Measurements from ENCODE around the gene DCAF5.

DCAF5 gene

DNA sequence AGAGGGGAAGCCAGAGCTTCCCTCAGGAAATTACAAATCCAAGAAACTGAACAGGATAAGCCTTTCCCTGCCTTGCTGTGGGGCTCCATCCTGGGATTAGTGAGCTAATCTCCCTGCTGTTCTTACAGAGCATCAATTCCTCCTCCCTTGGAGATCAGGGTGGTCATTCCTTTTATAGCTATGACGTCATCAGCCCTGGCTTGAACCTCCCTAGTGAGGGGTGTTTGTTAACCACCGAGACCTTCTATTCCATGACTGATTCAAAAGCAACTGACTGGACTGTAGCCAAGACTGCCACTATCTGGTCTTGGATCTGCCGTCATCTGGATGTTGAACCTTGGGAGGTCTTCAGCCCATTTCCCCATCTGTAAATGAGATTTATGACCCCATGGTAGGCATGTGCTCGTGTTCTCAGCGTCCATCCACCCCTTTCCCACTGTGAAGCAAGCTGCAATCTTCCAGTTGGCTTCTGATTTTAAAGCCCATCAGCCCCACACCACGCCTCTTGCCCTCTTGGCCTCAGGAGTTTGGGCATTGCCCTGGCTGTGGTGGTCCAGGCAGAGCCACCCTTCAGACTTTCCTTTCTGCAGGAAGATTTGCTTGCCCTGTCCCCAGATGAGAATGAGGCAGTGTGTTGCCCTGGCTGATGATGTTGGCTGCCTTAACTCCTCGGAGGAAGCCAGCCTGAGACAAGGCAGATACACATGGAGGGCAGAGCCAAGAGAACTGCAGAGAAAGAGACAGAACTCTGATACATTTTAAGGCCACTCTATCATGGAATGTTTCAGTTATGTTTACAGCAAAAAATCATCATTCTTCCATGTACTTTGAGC, 114.2 kb downstream of the DCAF5 start:
- CTCF ChIA-PET, result interaction anchor here (1.0 kb wide), 1 partner anchor 11 kb away, joined by 3 read pairs; no protein-coding TSS in a partner anchor
- no peak for DNase-seq (ENCODE audit: extremely low spot score)
- POLR2A ChIA-PET, result no interaction called here
- TF ChIP-seq, protein P1, sequence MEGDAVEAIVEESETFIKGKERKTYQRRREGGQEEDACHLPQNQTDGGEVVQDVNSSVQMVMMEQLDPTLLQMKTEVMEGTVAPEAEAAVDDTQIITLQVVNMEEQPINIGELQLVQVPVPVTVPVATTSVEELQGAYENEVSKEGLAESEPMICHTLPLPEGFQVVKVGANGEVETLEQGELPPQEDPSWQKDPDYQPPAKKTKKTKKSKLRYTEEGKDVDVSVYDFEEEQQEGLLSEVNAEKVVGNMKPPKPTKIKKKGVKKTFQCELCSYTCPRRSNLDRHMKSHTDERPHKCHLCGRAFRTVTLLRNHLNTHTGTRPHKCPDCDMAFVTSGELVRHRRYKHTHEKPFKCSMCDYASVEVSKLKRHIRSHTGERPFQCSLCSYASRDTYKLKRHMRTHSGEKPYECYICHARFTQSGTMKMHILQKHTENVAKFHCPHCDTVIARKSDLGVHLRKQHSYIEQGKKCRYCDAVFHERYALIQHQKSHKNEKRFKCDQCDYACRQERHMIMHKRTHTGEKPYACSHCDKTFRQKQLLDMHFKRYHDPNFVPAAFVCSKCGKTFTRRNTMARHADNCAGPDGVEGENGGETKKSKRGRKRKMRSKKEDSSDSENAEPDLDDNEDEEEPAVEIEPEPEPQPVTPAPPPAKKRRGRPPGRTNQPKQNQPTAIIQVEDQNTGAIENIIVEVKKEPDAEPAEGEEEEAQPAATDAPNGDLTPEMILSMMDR (IDR thresholded peaks at IDR 0.05; ENCODE audit: control extremely low read depth, extremely low read depth, low read depth, missing control alignments), result no peak

DNA sequence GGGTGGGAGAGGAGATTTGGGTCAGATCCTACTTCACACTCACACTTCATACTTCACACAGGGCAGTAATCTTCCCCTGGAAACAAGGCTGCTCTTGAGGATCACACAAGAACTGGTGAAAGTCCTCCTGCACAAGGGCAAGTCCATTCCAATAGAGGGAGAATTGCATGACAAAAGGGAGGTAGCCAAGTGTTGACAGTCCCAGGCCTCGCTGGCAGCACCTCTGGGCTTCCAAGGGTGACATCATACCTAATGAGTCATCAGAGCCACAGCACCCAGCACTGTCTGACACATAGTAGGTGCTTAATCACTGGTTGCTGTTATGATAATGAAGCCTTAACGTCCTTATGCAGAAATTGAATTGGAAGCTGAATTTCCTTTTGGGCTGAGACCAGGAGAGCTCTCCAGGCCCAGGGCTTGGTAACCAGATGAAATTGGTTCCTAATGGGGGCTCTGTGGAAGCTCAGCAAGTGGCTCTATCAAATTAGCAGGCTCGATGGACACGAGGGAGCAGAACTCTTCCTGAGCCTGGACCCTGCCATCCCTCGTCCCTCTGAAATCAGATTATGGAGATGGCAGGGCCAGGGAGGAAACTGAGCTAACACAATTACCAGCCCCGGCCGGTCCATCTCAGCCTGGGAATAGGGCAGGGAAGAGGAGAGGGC, 115.0 kb downstream of the DCAF5 start:
- TF ChIP-seq, protein P1 (IDR thresholded peaks at IDR 0.05; ENCODE audit: control extremely low read depth, extremely low read depth, low read depth, missing control alignments), result no peak
- POLR2A ChIA-PET, result no interaction called here
- no peak for DNase-seq (ENCODE audit: extremely low spot score)
- CTCF ChIA-PET, result interaction anchor here (1.0 to 1.5 kb wide), 2 partner anchors 10 to 30 kb away, joined by 3 read pairs; no protein-coding TSS in a partner anchor

GRCh38 chr14:69036757-69037506, 116.0 kb downstream of the DCAF5 start:
- TF ChIP-seq, protein P1 (IDR thresholded peaks at IDR 0.05; ENCODE audit: control extremely low read depth, extremely low read depth, low read depth, missing control alignments), result no peak
- ChIA-PET POLR2A (no interaction called here), CTCF (interaction anchor here (1.5 kb wide), 1 partner anchor 31 kb away, joined by 3 read pairs; no protein-coding TSS in a partner anchor)
- DNase-seq (ENCODE audit: extremely low spot score), result no peak

DNA sequence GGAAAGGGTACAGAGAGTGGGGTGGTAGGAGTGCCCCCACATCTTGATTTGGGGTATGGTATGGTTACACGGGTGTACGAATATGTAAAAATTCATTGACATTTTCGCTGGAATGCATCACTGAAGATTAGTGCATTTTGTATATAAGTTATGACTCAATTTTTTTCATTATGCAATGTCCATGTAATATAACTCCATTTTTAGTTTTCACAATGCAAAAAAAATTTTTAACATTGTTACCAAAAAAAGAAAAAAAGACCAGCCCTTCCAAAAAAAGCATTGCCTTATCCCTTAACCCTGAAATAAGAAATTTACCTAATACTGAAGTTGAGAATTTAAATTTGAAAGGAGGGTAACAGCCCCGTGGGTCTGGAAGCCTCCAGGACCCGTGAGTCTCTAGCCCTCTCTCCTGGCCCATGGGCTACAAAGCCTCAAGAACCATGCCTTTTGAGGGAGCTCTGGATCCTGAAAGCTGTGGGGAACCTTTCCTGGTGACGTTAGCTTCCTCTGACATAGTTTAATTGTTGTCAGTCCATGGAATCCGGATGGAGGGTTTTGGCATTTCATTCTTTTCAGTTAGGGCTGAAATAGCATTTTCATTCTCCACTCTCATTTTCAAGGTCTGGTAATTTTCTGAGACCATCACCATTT, 118.2 kb downstream of the DCAF5 start:
- DNase-seq (ENCODE audit: extremely low spot score), result no peak
- ChIA-PET POLR2A (no interaction called here), CTCF (interaction anchor here (1.2 to 1.4 kb wide), 2 partner anchors 14 to 50 kb away, joined by 3 read pairs; no protein-coding TSS in a partner anchor)
- TF ChIP-seq, protein P1 (IDR thresholded peaks at IDR 0.05; ENCODE audit: control extremely low read depth, extremely low read depth, low read depth, missing control alignments), result no peak

DNA sequence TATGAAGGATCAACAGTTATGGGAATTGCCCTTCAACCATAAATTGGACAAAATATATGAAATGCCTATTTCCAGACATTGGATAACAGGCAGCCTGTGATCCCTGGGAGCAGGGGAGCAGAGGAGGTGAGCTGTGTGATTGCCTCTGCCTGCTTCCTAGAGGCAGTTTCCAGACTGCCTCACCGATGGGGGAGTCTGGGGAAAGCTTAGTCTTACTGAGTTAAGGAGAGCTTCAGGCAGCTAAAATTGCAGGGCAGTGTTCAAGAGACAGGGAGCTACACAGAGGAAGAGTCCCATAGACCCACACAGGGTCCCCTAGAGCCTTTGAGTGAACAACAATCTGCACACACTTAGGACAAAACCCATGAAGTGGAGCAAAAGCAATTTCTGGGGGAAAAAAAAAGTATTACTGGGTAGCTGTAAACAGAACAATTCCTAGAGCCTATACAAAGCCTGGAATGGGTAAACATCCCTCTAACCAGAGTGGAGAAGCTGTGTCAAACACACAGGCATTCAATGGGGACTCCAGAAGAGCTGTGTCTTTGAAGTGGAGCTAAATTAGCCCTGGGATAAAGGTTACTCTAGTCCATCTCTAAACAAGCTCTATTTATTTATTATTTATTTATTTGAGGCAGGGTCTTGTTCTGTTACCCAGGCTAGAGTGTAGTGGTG, 125.5 kb downstream of the DCAF5 start:
- POLR2A ChIA-PET, result interaction anchor here (0.5 kb wide), 1 partner anchor 374 kb away, joined by 3 read pairs; no protein-coding TSS in a partner anchor
- TF ChIP-seq, protein P1 (IDR thresholded peaks at IDR 0.05; ENCODE audit: control extremely low read depth, extremely low read depth, low read depth, missing control alignments), result no peak
- CTCF ChIA-PET, result interaction anchor here (0.8 kb wide), 2 partner anchors 11 to 74 kb away, joined by 3 read pairs; no protein-coding TSS in a partner anchor
- no peak for DNase-seq (ENCODE audit: extremely low spot score)
